Thoracic aorta (tissue), 2 donors: ENCODE results near the gene BCL2L2. TPM values are rescaled to one million over a fixed set of nuclear protein-coding genes. Genes with fewer than 3 reads are reported as not detected.
A peak's percentile ranks its signal among the peaks of the same experiment; 100 is the strongest.

Experiments
- ATAC-seq: fragments of 150-250 bp; one replicate; pipeline ENCODE4 v1.8.0; 2017; ENCODE audit warnings: low read depth; ENCODE audit not compliant: insufficient number of reproducible peaks, low FRiP score
- DNase-seq: peaks from one replicate; pipeline ENCODE4 v3.0.0-alpha.2; 2020; ENCODE audit warnings: low spot score
- H3K27ac ChIP-seq, 2 donors: fragments of 200-600 bp; sonication (generic); 1 replicate in 1 of 2; 2 replicates in 1 of 2; pipeline ENCODE4 v1.5.1; 2016; ENCODE audit warnings: mild to moderate bottlenecking in 2 of 2, moderate library complexity in 2 of 2
- H3K27me3 ChIP-seq: fragments of 200-600 bp; sonication (generic); replicated peaks from 2 replicates; pipeline ENCODE4 v1.6.0; 2016; ENCODE audit warnings: mild to moderate bottlenecking; ENCODE audit not compliant: insufficient read depth
- H3K36me3 ChIP-seq: fragments of 200-600 bp; sonication (generic); one replicate; pipeline ENCODE4 v1.5.1; 2016
- H3K4me1 ChIP-seq, 2 donors: fragments of 200-600 bp; sonication (generic); 1 replicate in 1 of 2; 2 replicates in 1 of 2; pipeline versions ENCODE4 v1.5.1 to v1.6.0; 2016; ENCODE audit warnings: low read depth in 2 of 2, mild to moderate bottlenecking in 1 of 2; ENCODE audit not compliant: control insufficient read depth in 1 of 2
- H3K4me3 ChIP-seq: fragments of 200-600 bp; sonication (generic); 2 replicates; pipeline ENCODE4 v1.5.1; 2016; ENCODE audit warnings: mild to moderate bottlenecking
- H3K9me3 ChIP-seq: fragments of 200-600 bp; sonication (generic); 2 replicates; pipeline ENCODE4 v1.5.1; 2016
- CTCF ChIP-seq: fragments of 200-600 bp; sonication (generic); IDR thresholded peaks from one replicate; pipeline ENCODE4 v1.5.1; 2019; ENCODE audit warnings: antibody characterized with exemption
- total RNA-seq, 2 donors: library from RNA; depleted of rRNA; stranded (reverse); fragments of >200 nt; gene quantifications; one replicate each; pipeline versions ENCODE4 v1.1.0 to v1.2.3, GENCODE V29; 2016

BCL2L2 gene
- total RNA-seq, 2 donors from 2014 or later: 50.6 to 74.4 TPM

- Histone ChIP-seq H3K36me3 (no peaks in the 10 kb centered on the region), H3K9me3 (no peaks in the 10 kb centered on the region), H3K4me3 (peak within 1 kb of the TSS; percentile 80), H3K4me1 (peaks cover 16 to 39% of the 10 kb centered on the region in 2 donors), H3K27me3 (no peaks in the 10 kb centered on the region), H3K27ac (peak within 1 kb of the TSS; percentile 96 to 98)
- TF ChIP-seq CTCF: no peak
- DNase-seq (no peak), ATAC-seq (peak; percentile 13)
These were observed 4.1 kb upstream of the BCL2L2 start, which contains the start of gene PPP1R3E for GRCh38 chr14:23302290-23303225. Gene PPP1R3E, minus strand, starts transcription at chr14:23302859. Its CDS starts 283 bp downstream, at chr14:23302576.

- H3K27ac ChIP-seq: peak overlapping the region; percentile 86 to 95
- ATAC-seq: no peak
- TF ChIP-seq CTCF: no peak
- peaks cover 22 to 47% of the 10 kb centered on the region in 2 donors for H3K4me1 ChIP-seq
- DNase-seq: no peak
- no peaks in the 10 kb centered on the region for H3K9me3 ChIP-seq
- H3K36me3 ChIP-seq: peaks cover 15% of the 10 kb centered on the region
- H3K4me3 ChIP-seq: peak overlapping the region; percentile 82
- no peaks in the 10 kb centered on the region for H3K27me3 ChIP-seq
These were observed 505 bp downstream of the BCL2L2 start for GRCh38 chr14:23307146-23307530.

DNA sequence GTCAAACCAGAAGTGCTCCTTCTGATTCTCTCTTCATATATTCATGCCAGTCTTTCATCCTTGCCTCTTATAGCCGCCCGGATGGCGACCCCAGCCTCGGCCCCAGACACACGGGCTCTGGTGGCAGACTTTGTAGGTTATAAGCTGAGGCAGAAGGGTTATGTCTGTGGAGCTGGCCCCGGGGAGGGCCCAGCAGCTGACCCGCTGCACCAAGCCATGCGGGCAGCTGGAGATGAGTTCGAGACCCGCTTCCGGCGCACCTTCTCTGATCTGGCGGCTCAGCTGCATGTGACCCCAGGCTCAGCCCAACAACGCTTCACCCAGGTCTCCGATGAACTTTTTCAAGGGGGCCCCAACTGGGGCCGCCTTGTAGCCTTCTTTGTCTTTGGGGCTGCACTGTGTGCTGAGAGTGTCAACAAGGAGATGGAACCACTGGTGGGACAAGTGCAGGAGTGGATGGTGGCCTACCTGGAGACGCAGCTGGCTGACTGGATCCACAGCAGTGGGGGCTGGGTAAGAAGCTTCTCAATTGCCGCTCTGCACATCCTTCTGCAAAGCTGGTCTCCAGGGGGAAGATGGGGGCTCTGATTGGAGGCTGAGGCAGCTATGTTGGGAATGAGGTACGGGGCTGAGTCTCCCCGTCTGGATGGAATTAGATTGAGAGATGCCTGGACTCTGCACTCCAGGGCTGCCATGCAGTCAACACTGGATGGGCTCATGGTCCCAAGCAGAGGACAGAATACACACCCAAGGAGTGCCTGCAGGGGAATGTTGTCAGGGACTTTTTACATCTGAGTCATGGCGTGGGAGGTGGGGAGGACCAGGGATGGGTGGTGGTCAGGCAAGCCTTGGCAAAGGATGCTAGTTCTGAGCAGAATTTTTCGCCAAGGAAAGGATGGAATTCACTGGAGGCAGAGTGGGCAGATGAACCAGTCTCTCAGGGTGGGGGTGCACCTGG lies 1.3 kb downstream of the BCL2L2 start:
- ATAC-seq: no peak
- peak overlapping the region; percentile 86 to 95 for H3K27ac ChIP-seq

DNA sequence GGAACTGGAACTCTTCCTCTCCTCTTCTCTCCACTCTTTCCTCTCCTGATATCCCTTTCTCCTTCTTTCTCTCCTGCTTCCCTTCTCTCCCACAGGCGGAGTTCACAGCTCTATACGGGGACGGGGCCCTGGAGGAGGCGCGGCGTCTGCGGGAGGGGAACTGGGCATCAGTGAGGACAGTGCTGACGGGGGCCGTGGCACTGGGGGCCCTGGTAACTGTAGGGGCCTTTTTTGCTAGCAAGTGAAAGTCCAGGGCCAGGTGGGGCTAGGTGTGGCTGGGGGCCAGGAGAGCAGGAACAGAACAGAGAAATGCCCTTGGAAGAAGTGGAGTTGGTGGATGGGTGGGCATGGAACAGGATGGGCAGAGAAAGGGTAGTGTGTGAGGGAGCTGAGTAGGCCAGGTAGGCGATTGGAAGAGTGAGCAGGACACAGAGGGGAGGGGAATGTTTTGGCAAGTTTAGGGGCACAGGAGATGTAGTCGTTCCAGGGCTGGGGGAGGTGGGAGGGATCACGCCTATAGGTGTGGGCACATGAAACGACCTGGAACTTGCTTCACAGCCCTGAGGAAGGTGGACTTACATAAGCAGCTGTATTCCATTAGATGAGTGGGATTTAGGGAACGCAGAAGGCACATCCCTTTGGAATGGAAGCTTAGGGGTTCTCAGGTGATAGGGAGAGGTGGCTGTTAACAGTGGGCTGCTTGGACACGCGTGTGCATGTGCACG lies 2.2 kb downstream of the BCL2L2 start:
- H3K4me3 ChIP-seq: no peak overlapping the region
- H3K27me3 ChIP-seq: no peaks in the 10 kb centered on the region
- peaks cover 22 to 39% of the 10 kb centered on the region in 2 donors for H3K4me1 ChIP-seq
- H3K36me3 ChIP-seq: peaks cover 16% of the 10 kb centered on the region
- ATAC-seq: no peak
- no peak for DNase-seq
- no peak overlapping the region for H3K27ac ChIP-seq
- H3K9me3 ChIP-seq: no peaks in the 10 kb centered on the region
- TF ChIP-seq CTCF: no peak

More for the DNA sequence above, 1.3 kb downstream of the BCL2L2 start:
- peaks cover 22 to 43% of the 10 kb centered on the region in 2 donors for H3K4me1 ChIP-seq
- DNase-seq: no peak
- no peak for TF ChIP-seq CTCF
- peaks cover 16% of the 10 kb centered on the region for H3K36me3 ChIP-seq
- no peaks in the 10 kb centered on the region for H3K9me3 ChIP-seq
- no peaks in the 10 kb centered on the region for H3K27me3 ChIP-seq
- H3K4me3 ChIP-seq: peak overlapping the region; percentile 82
